ENCODE results near the gene PEAR1. TPM values are rescaled to one million over a fixed set of nuclear protein-coding genes. Genes with fewer than 3 reads are reported as not detected.
A peak's percentile ranks its signal among the peaks of the same experiment; 100 is the strongest.

The PEAR1 gene
- total RNA-seq, 1 experiment from 2014 or later: 0.39 TPM

GRCh38 chr1:156860113-156860627 lies 33.3 kb upstream of the PEAR1 start:
- H3K27ac ChIP-seq (ENCODE audit: insufficient read length, low read depth, low read length): no peak overlapping the region
- H3K9ac ChIP-seq (ENCODE audit: extremely low read depth, insufficient read length, low read length): no peak overlapping the region
- no peak overlapping the region for H2AFZ ChIP-seq (ENCODE audit: low read length)
- peaks cover 6 to 33% of the 10 kb centered on the region in 2 experiments for H3K4me1 Mint-ChIP-seq
- H2BK20ac ChIP-seq (ENCODE audit: low read depth, low read length, poor library complexity, severe bottlenecking): no peak overlapping the region
- H3K23me2 ChIP-seq (ENCODE audit: insufficient read length, low read depth, low read length, poor library complexity, severe bottlenecking): peaks cover 13% of the 10 kb centered on the region
- no peak overlapping the region for H3K4ac ChIP-seq (ENCODE audit: low read depth, low read length)
- H4K5ac ChIP-seq (ENCODE audit: insufficient read length, low read depth, low read length): no peak overlapping the region
- no peaks in the 10 kb centered on the region for H3K36me3 Mint-ChIP-seq (ENCODE audit: insufficient read depth in 1 of 3, low read depth in 3 of 3)
- H2BK15ac ChIP-seq (ENCODE audit: low read depth, low read length): no peak overlapping the region
- peak; percentile 89 for TF ChIP-seq CTCF (conservative IDR thresholded peaks at IDR 0.05)
- no CpG with 5 or more reads among the region's 35 CpGs for WGBS (ENCODE audit: extremely low coverage, insufficient read length, low lambda C conversion rate)
- H3T11ph ChIP-seq (ENCODE audit: low read length): no peak overlapping the region
- no peak overlapping the region for H3K18ac ChIP-seq (ENCODE audit: insufficient read length, low read depth, low read length)
- peak overlapping the region; percentile 94 for H3K4me2 ChIP-seq (ENCODE audit: insufficient read depth, insufficient read length, low read length)
- H3K27me3 ChIP-seq (ENCODE audit: insufficient read depth, low read length): peaks cover 77% of the 10 kb centered on the region
- no peak overlapping the region for H2BK12ac ChIP-seq (ENCODE audit: insufficient read length, low read depth, low read length)
- no peaks in the 10 kb centered on the region; a peak in 1 of 5 replicates for H3K9me3 Mint-ChIP-seq
- H3K79me1 ChIP-seq (ENCODE audit: insufficient read depth, low read depth, low read length, poor library complexity, severe bottlenecking): no peaks in the 10 kb centered on the region
- no peaks in the 10 kb centered on the region for H3K4me1 ChIP-seq (ENCODE audit: insufficient read depth, low read length)
- no peaks in the 10 kb centered on the region for H4K20me1 ChIP-seq (ENCODE audit: control insufficient read depth, insufficient read depth, insufficient read length)
- H3K79me2 ChIP-seq (ENCODE audit: insufficient read depth, low read length): no peaks in the 10 kb centered on the region
- no peak overlapping the region; the same call in 1 of the 2 replicates for H3K14ac ChIP-seq (ENCODE audit: insufficient read depth, low read length)
- H3K23ac ChIP-seq (ENCODE audit: insufficient read length, low read depth, low read length): no peak overlapping the region
- no peaks in the 10 kb centered on the region for H3K9me3 ChIP-seq (ENCODE audit: control insufficient read depth, low read depth, low read length)
- H4K91ac ChIP-seq (ENCODE audit: insufficient read length, low read depth, low read length): no peak overlapping the region
- H3K4me3 Mint-ChIP-seq: peak overlapping the region; percentile 64 to 90
- H3K56ac ChIP-seq (ENCODE audit: insufficient read length, low read depth, low read length): no peak overlapping the region
- no peak overlapping the region for H2BK5ac ChIP-seq (ENCODE audit: insufficient read length, low read length)
- H3K27me3 Mint-ChIP-seq (ENCODE audit: low read depth): peaks cover 97% of the 10 kb centered on the region
- H2BK120ac ChIP-seq (ENCODE audit: low read depth, low read length, poor library complexity, severe bottlenecking): no peak overlapping the region
- H3K27ac Mint-ChIP-seq: peak overlapping the region in 1 of 3 experiments; percentile 21; a peak in 1 of 7 replicates
- H2AK5ac ChIP-seq (ENCODE audit: insufficient read length, low read length): no peak overlapping the region
- peak; percentile 71 for DNase-seq
- no peak overlapping the region for H4K8ac ChIP-seq (replicated peaks; ENCODE audit: insufficient read length, low read depth, low read length)
